ENCODE results near the gene TENM4. TPM values are rescaled to one million over a fixed set of nuclear protein-coding genes. Genes with fewer than 3 reads are reported as not detected.

TENM4 gene
- total and polyA plus RNA-seq, 2 of the 13 experiments (the other 11 are each of a cell fraction or from before 2014, with no cell fraction given), result not detected

DNA sequence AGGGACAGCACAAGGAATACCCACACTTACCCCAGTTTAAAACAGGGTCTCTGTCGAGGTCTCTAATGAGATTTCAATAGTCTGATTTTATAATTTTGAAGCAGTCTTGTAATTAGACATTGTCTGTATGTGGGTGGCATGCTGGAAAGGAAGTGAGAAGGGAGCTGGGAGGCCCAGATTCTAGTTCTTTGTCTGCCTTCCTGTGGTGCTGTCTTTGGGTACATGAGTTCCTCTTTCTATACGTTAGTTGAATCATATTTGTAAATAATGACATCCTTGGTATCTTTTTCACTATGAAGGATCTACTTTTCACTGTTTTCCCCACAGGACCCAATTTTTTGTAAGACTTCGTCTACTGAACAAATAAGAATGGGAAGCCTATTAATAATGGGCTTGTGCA lies 42.0 kb upstream of the TENM4 start:
- H3K4me1 ChIP-seq (ENCODE audit: insufficient read depth, low read length), result no peaks in the 10 kb centered on the region
- no peaks in the 10 kb centered on the region for H3K9me3 ChIP-seq (ENCODE audit: low read length)
- no peaks in the 10 kb centered on the region for H4K20me1 ChIP-seq (ENCODE audit: insufficient read depth, low read length)
- DNase-seq (ENCODE audit: low spot score) (no peak), ATAC-seq (no peak), FAIRE-seq (no peak)
- no peaks in the 10 kb centered on the region for H3K36me3 ChIP-seq (replicated peaks in 1 of 2; ENCODE audit: control insufficient read depth in 1 of 2, insufficient read depth in 2 of 2, low read length in 2 of 2)
- no peak overlapping the region for H3K9ac ChIP-seq (ENCODE audit: insufficient read depth, low read depth, low read length)
- H2AFZ ChIP-seq (ENCODE audit: low read length), result no peak overlapping the region
- no peak overlapping the region for H3K27ac ChIP-seq (ENCODE audit: extremely low read length, insufficient read depth, low read length)
- H3K4me2 ChIP-seq (ENCODE audit: low read depth, low read length), result no peak overlapping the region
- TF ChIP-seq, protein P1, sequence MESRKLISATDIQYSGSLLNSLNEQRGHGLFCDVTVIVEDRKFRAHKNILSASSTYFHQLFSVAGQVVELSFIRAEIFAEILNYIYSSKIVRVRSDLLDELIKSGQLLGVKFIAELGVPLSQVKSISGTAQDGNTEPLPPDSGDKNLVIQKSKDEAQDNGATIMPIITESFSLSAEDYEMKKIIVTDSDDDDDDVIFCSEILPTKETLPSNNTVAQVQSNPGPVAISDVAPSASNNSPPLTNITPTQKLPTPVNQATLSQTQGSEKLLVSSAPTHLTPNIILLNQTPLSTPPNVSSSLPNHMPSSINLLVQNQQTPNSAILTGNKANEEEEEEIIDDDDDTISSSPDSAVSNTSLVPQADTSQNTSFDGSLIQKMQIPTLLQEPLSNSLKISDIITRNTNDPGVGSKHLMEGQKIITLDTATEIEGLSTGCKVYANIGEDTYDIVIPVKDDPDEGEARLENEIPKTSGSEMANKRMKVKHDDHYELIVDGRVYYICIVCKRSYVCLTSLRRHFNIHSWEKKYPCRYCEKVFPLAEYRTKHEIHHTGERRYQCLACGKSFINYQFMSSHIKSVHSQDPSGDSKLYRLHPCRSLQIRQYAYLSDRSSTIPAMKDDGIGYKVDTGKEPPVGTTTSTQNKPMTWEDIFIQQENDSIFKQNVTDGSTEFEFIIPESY (CRISPR knock-in tag; IDR thresholded peaks at IDR 0.05), result no peak
- no peak for TF ChIP-seq TFDP2 (CRISPR knock-in tag; IDR thresholded peaks at IDR 0.05)
- TF ChIP-seq, protein P2, sequence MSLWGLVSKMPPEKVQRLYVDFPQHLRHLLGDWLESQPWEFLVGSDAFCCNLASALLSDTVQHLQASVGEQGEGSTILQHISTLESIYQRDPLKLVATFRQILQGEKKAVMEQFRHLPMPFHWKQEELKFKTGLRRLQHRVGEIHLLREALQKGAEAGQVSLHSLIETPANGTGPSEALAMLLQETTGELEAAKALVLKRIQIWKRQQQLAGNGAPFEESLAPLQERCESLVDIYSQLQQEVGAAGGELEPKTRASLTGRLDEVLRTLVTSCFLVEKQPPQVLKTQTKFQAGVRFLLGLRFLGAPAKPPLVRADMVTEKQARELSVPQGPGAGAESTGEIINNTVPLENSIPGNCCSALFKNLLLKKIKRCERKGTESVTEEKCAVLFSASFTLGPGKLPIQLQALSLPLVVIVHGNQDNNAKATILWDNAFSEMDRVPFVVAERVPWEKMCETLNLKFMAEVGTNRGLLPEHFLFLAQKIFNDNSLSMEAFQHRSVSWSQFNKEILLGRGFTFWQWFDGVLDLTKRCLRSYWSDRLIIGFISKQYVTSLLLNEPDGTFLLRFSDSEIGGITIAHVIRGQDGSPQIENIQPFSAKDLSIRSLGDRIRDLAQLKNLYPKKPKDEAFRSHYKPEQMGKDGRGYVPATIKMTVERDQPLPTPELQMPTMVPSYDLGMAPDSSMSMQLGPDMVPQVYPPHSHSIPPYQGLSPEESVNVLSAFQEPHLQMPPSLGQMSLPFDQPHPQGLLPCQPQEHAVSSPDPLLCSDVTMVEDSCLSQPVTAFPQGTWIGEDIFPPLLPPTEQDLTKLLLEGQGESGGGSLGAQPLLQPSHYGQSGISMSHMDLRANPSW (CRISPR knock-in tag; IDR thresholded peaks at IDR 0.05; ENCODE audit: borderline replicate concordance), result no peak
- BruUV-seq (replicated peaks), result no TSS peak
- intact Hi-C loops (cut with micrococcal nuclease; ENCODE audit: unreplicated experiment) (no loop called here), in situ Hi-C loops (cut with HindIII; ENCODE audit: extremely low pct_ligation_motif_present, low pct_unique_long_range_greater_than_20kb) (no loop called here)
- H3K79me2 ChIP-seq (ENCODE audit: insufficient read depth, low read length), result no peaks in the 10 kb centered on the region
- H3K27me3 ChIP-seq (ENCODE audit: control insufficient read depth in 1 of 2, insufficient read depth in 2 of 2, low read length in 2 of 2), result no peaks in the 10 kb centered on the region
- 4% methylated on average over 3 of the region's 3 CpGs for WGBS (ENCODE audit: low lambda C conversion rate)
- ChIA-PET POLR2A (no interaction called here), CTCF (ENCODE audit: low intra/inter-chr PET ratio, low total read pairs) (no interaction called here)
- no peak overlapping the region for H3K4me3 ChIP-seq (replicated peaks in 1 of 3; ENCODE audit: insufficient read depth in 1 of 3, low read depth in 2 of 3, low read length in 3 of 3)

All from HepG2 (cell line).